SK-N-SH (cell line): ENCODE measurements around the gene TNFSF15. TPM values are rescaled to one million over a fixed set of nuclear protein-coding genes. Genes with fewer than 3 reads are reported as not detected.

ENCODE experiments used
- CTCF ChIA-PET: fragments of 300-600, 350-600 bp; formaldehyde crosslinking; extraction: SDS; loops from one replicate; lab custom pipeline; 2021; lab: Yijun Ruan, JAX
- POLR2A ChIA-PET: fragments of 350-600 bp; sonication (Branson Sonifier 250); formaldehyde crosslinking; extraction: SDS; loops from one replicate; lab custom pipeline; 2020; ENCODE audit warnings: antibody characterized with exemption, inconsistent platforms; lab: Yijun Ruan, JAX
- DNase-seq: peaks from one replicate; pipeline ENCODE4 v3.0.0; 2012
- H2AFZ ChIP-seq: fragments of 200-600 bp; sonication (generic); 2 replicates; pipeline ENCODE4 v1.8.1; 2016; ENCODE audit warnings: antibody characterized with exemption, mild to moderate bottlenecking, low read depth
- H3F3A ChIP-seq: fragments of 200-600 bp; sonication (generic); replicated peaks from 2 replicates; pipeline ENCODE3; 2016; ENCODE audit warnings: antibody characterized with exemption, mild to moderate bottlenecking; ENCODE audit not compliant: insufficient read depth
- H3K27ac ChIP-seq, 2 experiments: fragments of 200-500 bp in 1 of 2; fragments of 200-600 bp in 1 of 2; sonication (Bioruptor generic) in 1 of 2; sonication (generic), shearing (Covaris generic) in 1 of 2; 2 replicates each; pipeline versions ENCODE4 v1.5.1 to v1.6.1; 2014 to 2016; ENCODE audit warnings: low read depth in 2 of 2, inconsistent platforms in 1 of 2, low read length in 1 of 2, mild to moderate bottlenecking in 1 of 2, mixed read lengths in 1 of 2
- H3K27me3 ChIP-seq: fragments of 200-600 bp; sonication (generic), shearing (Covaris generic); 2 replicates; pipeline ENCODE4 v1.6.1; 2016; ENCODE audit warnings: mixed run types; ENCODE audit not compliant: insufficient read depth
- H3K36me3 ChIP-seq, 2 experiments: fragments of 200-500 bp in 1 of 2; fragments of 200-600 bp in 1 of 2; sonication (Bioruptor generic) in 1 of 2; sonication (generic) in 1 of 2; replicated peaks in 1 of 2; 2 replicates each; pipeline versions ENCODE3 to v1.5.1; 2014 to 2016; ENCODE audit warnings: low read length in 1 of 2, mild to moderate bottlenecking in 1 of 2; ENCODE audit not compliant: insufficient read depth in 2 of 2, control insufficient read depth in 1 of 2
- H3K4me1 ChIP-seq, 2 experiments: fragments of 200-500 bp in 1 of 2; fragments of 200-600 bp in 1 of 2; sonication (Bioruptor generic) in 1 of 2; sonication (generic), shearing (Covaris generic) in 1 of 2; 2 replicates each; pipeline versions ENCODE4 v1.5.1 to v1.6.1; 2014 to 2016; ENCODE audit warnings: low read depth in 1 of 2, low read length in 1 of 2, mixed run types in 1 of 2; ENCODE audit not compliant: insufficient read depth in 2 of 2, control insufficient read depth in 1 of 2
- H3K4me2 ChIP-seq: fragments of 200-600 bp; sonication (generic), shearing (Covaris generic); 2 replicates; pipeline ENCODE4 v1.6.1; 2017; ENCODE audit warnings: mixed run types
- H3K4me3 ChIP-seq, 2 experiments: fragments of 200-500 bp in 1 of 2; fragments of 200-600 bp in 1 of 2; sonication (Bioruptor generic) in 1 of 2; sonication (generic), shearing (Covaris generic) in 1 of 2; 2 replicates each; pipeline versions ENCODE4 v1.5.1 to v1.8.1; 2014 to 2016; ENCODE audit warnings: low read depth in 2 of 2, inconsistent platforms in 1 of 2, low read length in 1 of 2, mild to moderate bottlenecking in 1 of 2, mixed read lengths in 1 of 2, moderate library complexity in 1 of 2
- H3K79me2 ChIP-seq: fragments of 200-600 bp; sonication (generic); 2 replicates; pipeline ENCODE4 v1.8.1; 2017; ENCODE audit warnings: mild to moderate bottlenecking; ENCODE audit not compliant: insufficient read depth
- H3K9ac ChIP-seq: fragments of 200-600 bp; sonication (generic); 2 replicates; pipeline ENCODE4 v1.6.1; 2017; ENCODE audit warnings: mixed run types
- H3K9me2 ChIP-seq: fragments of 200-600 bp; sonication (generic); 2 replicates; pipeline ENCODE4 v1.6.1; 2017; ENCODE audit warnings: mixed run types
- H3K9me3 ChIP-seq: fragments of 200-600 bp; sonication (generic); 2 replicates; pipeline ENCODE4 v1.6.1; 2017; ENCODE audit warnings: mixed run types, mild to moderate bottlenecking, moderate library complexity
- H4K20me1 ChIP-seq: fragments of 200-600 bp; sonication (generic); 2 replicates; pipeline ENCODE4 v1.6.1; 2017; ENCODE audit warnings: mild to moderate bottlenecking, mixed run types; ENCODE audit not compliant: insufficient read depth
- CTCF ChIP-seq: fragments of 200-600 bp; sonication (generic); IDR thresholded peaks from 2 replicates; pipeline ENCODE4 v1.6.1; 2017; ENCODE audit warnings: antibody characterized with exemption, mild to moderate bottlenecking, moderate library complexity
- FOXJ3 ChIP-seq: sonication (generic); formaldehyde crosslinking; IDR thresholded peaks from 2 replicates; pipeline ENCODE4 v1.5.1; 2020; ENCODE audit warnings: mild to moderate bottlenecking, missing genetic modification reagents
- GABPA ChIP-seq: IDR thresholded peaks from 2 replicates; pipeline ENCODE4 v1.4.0; 2012; ENCODE audit warnings: low read depth, mild to moderate bottlenecking
- GATA2 ChIP-seq: sonication (generic); formaldehyde crosslinking; IDR thresholded peaks from 2 replicates; pipeline ENCODE4 v1.5.0; 2020; ENCODE audit warnings: mild to moderate bottlenecking, missing genetic modification reagents
- JUND ChIP-seq: IDR thresholded peaks from 2 replicates; pipeline ENCODE4 v1.4.0; 2012
- NFIC ChIP-seq: IDR thresholded peaks from 2 replicates; pipeline ENCODE4 v1.4.0; 2012; ENCODE audit warnings: borderline replicate concordance
- NRF1 ChIP-seq: IDR thresholded peaks from 2 replicates; pipeline ENCODE4 v1.6.1; 2012; ENCODE audit warnings: low read depth, mild to moderate bottlenecking, low read length
- PBX3 ChIP-seq: IDR thresholded peaks from 2 replicates; pipeline ENCODE4; 2012
- POLR2AphosphoS5 ChIP-seq: IDR thresholded peaks from 2 replicates; pipeline ENCODE4 v1.6.1; 2012; ENCODE audit warnings: low read depth, low read length
- RAD21 ChIP-seq: IDR thresholded peaks from 2 replicates; pipeline ENCODE4 v1.6.1; 2012; ENCODE audit warnings: mild to moderate bottlenecking, low read length
- RXRA ChIP-seq: IDR thresholded peaks from 2 replicates; pipeline ENCODE4 v1.4.0; 2012; ENCODE audit warnings: low read depth, mild to moderate bottlenecking, borderline replicate concordance
- SIN3A ChIP-seq: IDR thresholded peaks from 2 replicates; pipeline ENCODE4 v1.6.1; 2012; ENCODE audit warnings: low read depth, mild to moderate bottlenecking, low read length, moderate library complexity, borderline replicate concordance
- SMC3 ChIP-seq: IDR thresholded peaks from 2 replicates; pipeline ENCODE4 v1.6.1; 2012; ENCODE audit warnings: low read depth, low read length, improper control_type of control experiment
- TAF1 ChIP-seq: IDR thresholded peaks from 2 replicates; pipeline ENCODE4 v1.6.1; 2012; ENCODE audit warnings: low read depth, mild to moderate bottlenecking, low read length, moderate library complexity, borderline replicate concordance
- USF2 ChIP-seq: fragments of 150-350 bp; IDR thresholded peaks from 2 replicates; pipeline ENCODE4 v1.6.1; 2017; ENCODE audit warnings: antibody characterized with exemption, low read length, low read depth, borderline replicate concordance
- YY1 ChIP-seq: IDR thresholded peaks from 2 replicates; pipeline ENCODE4 v1.4.0; 2012; ENCODE audit warnings: low read depth, mild to moderate bottlenecking
- ZBTB33 ChIP-seq: IDR thresholded peaks from 2 replicates; pipeline ENCODE4 v1.4.0; 2012; ENCODE audit warnings: low read depth, borderline replicate concordance
- WGBS: methylation state at CpG from one replicate; pipeline ENCODE4 v1.1.6; 2017; ENCODE audit warnings: low lambda C conversion rate; 5-methylcytosine and 5-hydroxymethylcytosine counted together
- polyA plus RNA-seq, 3 experiments: library from polyadenylated mRNA; depleted of rRNA; stranded (reverse); fragments of >200 nt; gene quantifications; 2 replicates each; pipeline ENCODE4 v1.2.3, GENCODE V29; 2012

Gene TNFSF15
- polyA plus RNA-seq, 1 of the 3 experiments (the other 2 are of a cell fraction) = 0.64 TPM

GRCh38 chr9:114745108-114745848 is 60.6 kb downstream of the TNFSF15 start:
- H3K9ac ChIP-seq = no peak overlapping the region
- no peaks in the 10 kb centered on the region for H3K27me3 ChIP-seq
- H3K9me3 ChIP-seq = no peaks in the 10 kb centered on the region
- no peaks in the 10 kb centered on the region for H3K4me1 ChIP-seq
- no peak overlapping the region for H3K27ac ChIP-seq
- H2AFZ ChIP-seq = no peak overlapping the region
- no peaks in the 10 kb centered on the region for H4K20me1 ChIP-seq
- DNase-seq = no peak
- TF ChIP-seq GATA2 (CRISPR knock-in tag) = no peak
- TF ChIP-seq NFIC = no peak
- TF ChIP-seq YY1 = no peak
- TF ChIP-seq FOXJ3 (CRISPR knock-in tag) = no peak
- TF ChIP-seq RAD21 = no peak
- TF ChIP-seq RXRA = no peak
- TF ChIP-seq TAF1 = no peak
- TF ChIP-seq SIN3A = no peak
- TF ChIP-seq GABPA = no peak
- no peak for TF ChIP-seq SMC3
- TF ChIP-seq NRF1 = no peak
- no peak for TF ChIP-seq PBX3
- TF ChIP-seq ZBTB33 = no peak
- no peak for TF ChIP-seq CTCF
- no peak for TF ChIP-seq JUND
- TF ChIP-seq USF2 = no peak
- no peak for TF ChIP-seq POLR2AphosphoS5
- H3K9me2 ChIP-seq = no peaks in the 10 kb centered on the region
- POLR2A ChIA-PET = no interaction called here
- no peaks in the 10 kb centered on the region for H3K79me2 ChIP-seq
- 69% methylated on average over 6 of the region's 6 CpGs for WGBS
- no peak overlapping the region for H3K4me3 ChIP-seq
- CTCF ChIA-PET = interaction anchor here (1.0 to 1.6 kb wide), 2 partner anchors 165 to 269 kb away, joined by 3 to 4 read pairs; no protein-coding TSS in a partner anchor
- H3F3A ChIP-seq = no peaks in the 10 kb centered on the region
- no peaks in the 10 kb centered on the region for H3K36me3 ChIP-seq
- no peak overlapping the region for H3K4me2 ChIP-seq
